GM23338 (cell line): Measurements from ENCODE around the gene SCAMP1.

ENCODE experiments used
- CTCF ChIP-seq, 2 experiments: fragments of 200-600 bp in 1 of 2; sonication (generic) in 1 of 2; conservative IDR thresholded peaks; 2 replicates each; pipeline versions ENCODE4 v1.5.1 to v1.6.1; 2016 to 2017; ENCODE audit warnings: antibody characterized with exemption in 2 of 2, low read depth in 2 of 2, mild to moderate bottlenecking in 2 of 2, moderate library complexity in 1 of 2
- EZH2 ChIP-seq: fragments of 200-600 bp; sonication (generic); IDR thresholded peaks from one replicate; pipeline ENCODE4 v1.8.0; 2017; ENCODE audit warnings: antibody characterized with exemption, mild to moderate bottlenecking, low read depth; ENCODE audit not compliant: unreplicated experiment
- JUNB ChIP-seq: IDR thresholded peaks from one replicate; pipeline ENCODE4 v1.6.1; 2016; ENCODE audit warnings: antibody characterized with exemption; ENCODE audit not compliant: unreplicated experiment
- POLR2AphosphoS5 ChIP-seq: IDR thresholded peaks from 2 replicates; pipeline ENCODE4 v1.6.1; 2016; ENCODE audit warnings: antibody characterized with exemption, low read depth
- REST ChIP-seq: IDR thresholded peaks from one replicate; pipeline ENCODE4 v1.6.1; 2018; ENCODE audit warnings: antibody characterized with exemption; ENCODE audit not compliant: unreplicated experiment
- STAT1 ChIP-seq: IDR thresholded peaks from one replicate; pipeline ENCODE4 v1.6.1; 2016; ENCODE audit warnings: antibody characterized with exemption; ENCODE audit not compliant: unreplicated experiment
- TF ChIP-seq, protein P1 (sequence below): IDR thresholded peaks from 2 replicates; pipeline ENCODE4 v1.6.1; 2016; ENCODE audit warnings: antibody characterized with exemption

GRCh38 chr5:78405829-78406750 is 45.7 kb downstream of the SCAMP1 start:
- TF ChIP-seq CTCF (conservative IDR thresholded peaks at IDR 0.05; ENCODE audit: low read depth in 2 of 2) (no peak), EZH2 (no peak), POLR2AphosphoS5 (no peak), STAT1 (no peak), REST (no peak), JUNB (no peak)
- TF ChIP-seq, protein P1, sequence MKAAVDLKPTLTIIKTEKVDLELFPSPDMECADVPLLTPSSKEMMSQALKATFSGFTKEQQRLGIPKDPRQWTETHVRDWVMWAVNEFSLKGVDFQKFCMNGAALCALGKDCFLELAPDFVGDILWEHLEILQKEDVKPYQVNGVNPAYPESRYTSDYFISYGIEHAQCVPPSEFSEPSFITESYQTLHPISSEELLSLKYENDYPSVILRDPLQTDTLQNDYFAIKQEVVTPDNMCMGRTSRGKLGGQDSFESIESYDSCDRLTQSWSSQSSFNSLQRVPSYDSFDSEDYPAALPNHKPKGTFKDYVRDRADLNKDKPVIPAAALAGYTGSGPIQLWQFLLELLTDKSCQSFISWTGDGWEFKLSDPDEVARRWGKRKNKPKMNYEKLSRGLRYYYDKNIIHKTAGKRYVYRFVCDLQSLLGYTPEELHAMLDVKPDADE = no peak
